SKM-1 (cell line): ENCODE measurements around the gene SMS.

Experiments
- DNase-seq: peaks from one replicate; lab custom pipeline; 2025; ENCODE audit not compliant: unreplicated experiment; lab: John Stamatoyannopoulos, UW

The SMS gene

DNA sequence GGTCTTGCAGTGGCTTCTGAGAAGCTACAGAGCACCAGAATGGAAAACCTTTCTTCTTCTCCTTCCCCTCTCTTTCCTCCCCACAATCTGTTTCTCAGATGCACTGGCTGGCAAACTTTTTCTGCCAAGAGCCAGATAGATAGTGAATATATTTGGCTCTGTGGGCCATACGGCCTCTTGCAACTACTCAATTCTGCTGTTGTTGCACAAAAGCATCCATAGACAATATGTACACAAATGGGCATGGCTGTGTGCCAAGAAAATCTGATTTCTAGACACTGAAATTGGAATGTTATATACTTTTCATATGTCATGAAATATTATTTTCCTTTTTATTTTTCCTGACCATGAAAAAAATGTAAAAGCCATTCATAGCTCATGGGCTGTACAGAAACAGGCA, 94.7 kb downstream of the SMS start:
- no peak for DNase-seq

DNA sequence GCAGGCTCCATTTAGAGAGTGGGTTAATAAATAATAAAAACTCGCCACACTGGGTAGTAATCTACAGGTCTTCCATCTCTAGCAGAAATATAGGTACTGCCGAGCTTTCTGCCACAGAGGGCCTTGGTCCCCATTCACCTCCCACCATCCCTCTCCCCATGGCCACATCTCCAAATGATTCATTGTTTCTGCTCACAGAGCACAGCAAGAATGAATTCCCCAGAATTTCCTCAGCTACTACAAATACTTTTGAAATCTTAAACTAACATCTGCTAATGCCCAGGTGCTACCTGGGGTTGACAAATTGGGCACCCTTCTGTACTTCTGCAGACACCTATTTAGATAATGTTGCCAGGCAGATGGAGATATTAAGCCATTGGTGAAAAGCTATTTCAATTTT, 96.7 kb downstream of the SMS start:
- no peak for DNase-seq

DNA sequence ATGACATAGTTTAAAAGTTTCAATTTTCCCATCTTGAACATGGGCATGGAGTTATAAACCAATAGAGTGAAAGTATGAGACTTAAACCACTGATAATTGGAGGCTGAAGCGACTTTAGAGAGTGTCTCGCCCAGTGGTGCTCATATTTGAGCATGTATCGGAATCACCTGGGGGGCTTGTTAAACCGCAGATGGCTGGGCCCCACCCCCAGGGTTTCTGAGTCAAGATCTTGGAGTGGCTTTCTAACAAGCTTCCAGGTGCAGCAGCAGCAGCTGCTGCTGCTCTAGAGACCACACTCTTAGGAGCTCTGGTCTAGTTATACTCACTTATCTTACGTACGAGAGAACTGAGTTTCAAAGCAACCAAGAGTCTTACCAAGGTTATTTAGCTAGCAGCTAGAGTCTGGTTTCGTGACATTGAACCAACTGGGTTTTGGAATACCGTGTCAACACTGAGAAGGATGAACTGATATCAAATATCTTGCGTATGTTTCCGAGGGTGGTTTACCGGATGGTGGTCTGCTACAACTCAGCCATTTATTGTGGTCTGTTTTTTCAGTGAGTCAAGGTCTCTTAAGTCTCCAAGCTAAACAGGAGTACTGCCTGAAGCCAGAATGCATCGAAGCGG, 97.5 kb downstream of the SMS start:
- DNase-seq: no peak

DNA sequence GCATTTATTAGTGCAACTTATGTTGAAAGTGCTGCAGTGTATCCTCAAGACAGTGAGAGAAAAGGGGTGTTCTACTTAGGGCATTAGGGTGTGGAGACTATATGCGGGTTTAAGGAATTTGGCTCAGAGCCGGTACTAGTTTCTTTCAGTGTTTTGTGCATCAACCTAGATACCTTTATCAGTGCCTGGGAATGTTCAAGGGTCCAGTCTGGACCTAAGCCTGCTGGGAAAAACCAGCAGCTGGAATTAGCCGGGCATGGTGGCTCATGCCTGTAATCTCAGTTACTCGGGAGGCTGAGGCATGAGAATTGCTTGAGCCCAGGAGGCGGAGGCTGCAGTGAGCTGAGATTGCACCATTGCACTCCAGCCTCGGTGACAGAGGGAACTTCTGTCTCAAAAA, 99.0 kb downstream of the SMS start:
- DNase-seq: no peak

DNA sequence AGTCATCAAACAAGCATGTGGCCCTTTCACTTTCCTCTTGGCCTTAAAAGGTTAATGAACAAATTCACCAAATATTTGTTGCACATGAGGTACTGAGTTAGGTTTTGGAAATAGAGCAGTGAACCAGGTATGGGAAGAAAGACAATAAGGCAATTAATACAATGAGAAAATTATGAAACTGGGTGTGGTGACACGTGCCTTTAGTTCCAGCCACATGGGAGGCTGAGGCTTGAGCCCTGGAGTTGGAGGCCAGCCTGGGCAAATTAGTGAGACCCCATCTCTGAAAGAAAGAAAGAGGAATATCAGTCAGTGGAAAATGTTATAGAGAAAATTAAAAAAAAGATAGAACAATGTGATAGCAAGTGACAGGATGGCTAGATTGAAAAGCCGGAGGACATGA, 99.7 kb downstream of the SMS start:
- no peak for DNase-seq

DNA sequence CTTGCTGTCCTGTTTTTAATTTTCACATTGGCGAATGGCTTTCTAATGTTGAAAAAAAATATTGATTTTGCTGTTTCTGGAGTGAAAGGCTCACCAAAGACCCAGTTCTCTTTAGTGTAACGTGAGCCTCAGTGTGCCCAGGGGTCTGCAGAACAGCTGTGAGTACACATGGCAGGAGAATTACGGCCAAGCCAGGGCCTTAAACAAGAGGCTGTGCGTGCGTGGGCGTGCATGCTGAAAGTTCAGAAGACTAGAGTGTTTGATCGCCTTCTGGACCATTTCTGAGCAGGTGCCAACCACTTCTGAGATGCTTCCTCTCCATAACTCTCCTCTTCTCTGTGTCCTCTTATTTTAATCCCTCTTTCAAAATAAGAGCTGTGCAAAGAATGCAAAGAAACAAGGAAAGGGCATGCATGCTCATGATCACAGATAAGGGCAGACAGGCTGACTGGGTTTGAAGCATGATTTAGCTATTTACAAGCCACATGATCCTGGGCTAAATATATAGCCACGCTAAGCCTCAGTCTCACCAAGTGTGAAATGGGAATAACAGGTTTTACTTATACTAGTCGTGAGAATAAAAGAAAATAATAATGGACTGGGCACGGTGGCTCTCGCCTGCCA, 101.5 kb downstream of the SMS start:
- DNase-seq: no peak

DNA sequence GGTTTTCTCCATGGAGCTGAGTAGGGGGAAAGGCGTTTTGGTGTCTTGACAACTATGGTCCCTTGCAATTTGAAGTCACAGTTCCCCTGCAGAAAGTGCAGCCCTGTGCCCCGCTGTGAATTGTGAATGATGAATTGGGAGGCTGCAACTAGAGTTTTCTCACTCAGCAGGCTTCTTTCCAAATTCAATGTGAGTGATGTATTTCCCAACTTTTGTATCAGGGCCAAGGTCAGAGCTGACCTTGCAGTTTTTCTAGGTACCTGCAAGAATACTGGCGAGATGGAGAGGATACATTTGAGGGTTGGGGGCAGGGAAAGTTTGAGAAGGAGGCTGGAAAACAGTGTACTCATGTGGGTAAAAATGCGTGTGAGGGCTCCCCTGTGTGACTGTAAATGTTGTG, 103.4 kb downstream of the SMS start:
- no peak for DNase-seq
